SU-DHL-6 (cell line): ENCODE results near the gene LCMT1.

Source experiments
- CTCF ChIP-seq: fragments of 200-600 bp; sonication (generic); IDR thresholded peaks from one replicate; pipeline ENCODE4 v1.5.1; 2017; ENCODE audit warnings: antibody characterized with exemption, mild to moderate bottlenecking, low read length, moderate library complexity; ENCODE audit not compliant: insufficient read depth, poor library complexity, severe bottlenecking
- EZH2phosphoT487 ChIP-seq: fragments of 200-600 bp; sonication (generic), shearing (Covaris generic); conservative IDR thresholded peaks from 2 replicates; pipeline ENCODE4 v1.6.1; 2018; ENCODE audit warnings: mild to moderate bottlenecking, antibody characterized with exemption, low read length, moderate library complexity, mixed read lengths

GRCh38 chr16:25157271-25157875 is 45.8 kb downstream of the LCMT1 start:
- TF ChIP-seq CTCF (no peak), EZH2phosphoT487 (no peak)
